ENCODE measurements around the gene DAPK1. TPM values are rescaled to one million over a fixed set of nuclear protein-coding genes. Genes with fewer than 3 reads are reported as not detected.

DAPK1 gene
- total and polyA plus RNA-seq, 10 of the 15 experiments (the other 5 are each of a cell fraction or from before 2014, with no cell fraction given) = 8.2 to 94.7 (median 51.6) TPM

DNA sequence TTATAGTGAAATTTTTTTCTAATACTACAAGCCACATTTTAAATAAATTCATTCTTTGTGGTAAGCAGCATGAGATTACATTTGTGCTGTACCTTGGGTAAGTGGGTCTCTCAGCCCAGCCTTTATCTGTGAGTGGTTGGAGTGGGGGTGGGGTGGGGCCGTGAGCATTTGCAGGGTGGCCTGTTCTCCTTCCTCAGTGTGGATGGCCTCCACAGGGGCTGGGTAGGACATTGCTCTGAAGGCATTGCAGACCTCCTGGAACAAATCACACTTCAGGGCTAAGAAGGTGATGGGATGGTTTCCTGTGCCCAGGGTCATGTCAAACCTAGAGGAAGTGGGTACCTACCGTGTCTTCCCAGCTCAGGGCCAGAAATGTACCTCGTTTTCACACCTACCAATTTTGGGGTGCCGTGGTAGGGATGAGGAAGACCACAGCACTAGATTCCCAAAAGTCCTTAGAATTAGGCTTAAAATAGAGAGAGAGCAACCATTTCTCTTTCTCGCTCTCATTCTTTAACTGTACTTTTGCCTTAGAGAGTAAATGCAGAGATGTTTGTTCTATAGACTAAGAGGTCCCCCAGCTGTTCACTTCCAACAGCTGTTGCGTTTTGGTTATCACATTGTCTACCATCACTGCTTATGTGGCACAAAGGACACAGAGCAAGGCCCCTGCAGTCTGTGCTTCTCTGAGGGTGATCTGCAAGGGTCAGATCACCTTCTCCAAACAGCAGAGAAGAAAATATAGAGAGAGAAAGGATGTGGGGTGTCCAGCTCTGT is 144.9 kb downstream of the DAPK1 start:
- ATAC-seq (no peak), DNase-seq (ENCODE audit: low read depth, low spot score) (no peak), FAIRE-seq (no peak)
- Histone ChIP-seq H2AFZ (ENCODE audit: control insufficient read depth, low read depth, low read length) (no peak overlapping the region), H3K27ac (ENCODE audit: control insufficient read depth, insufficient read depth) (no peak overlapping the region), H3K9me3 (replicated peaks; ENCODE audit: control insufficient read depth, insufficient read depth, low read length) (no peaks in the 10 kb centered on the region), H4K20me1 (ENCODE audit: control insufficient read depth, insufficient read depth) (no peaks in the 10 kb centered on the region), H3K9ac (ENCODE audit: control insufficient read depth, insufficient read depth, low read length) (no peak overlapping the region), H3K4me2 (ENCODE audit: control insufficient read depth, insufficient read depth) (no peak overlapping the region), H3K4me1 (ENCODE audit: control insufficient read depth, insufficient read depth, low read length) (no peaks in the 10 kb centered on the region), H3K36me3 (ENCODE audit: control insufficient read depth in 2 of 2, insufficient read depth in 2 of 2, low read length in 1 of 2) (peaks cover 8 to 27% of the 10 kb centered on the region in 2 experiments), H3K79me2 (ENCODE audit: control insufficient read depth, insufficient read depth, low read length) (no peaks in the 10 kb centered on the region), H3K27me3 (replicated peaks in 1 of 2; ENCODE audit: control insufficient read depth in 2 of 2, insufficient read depth in 2 of 2, low read length in 1 of 2) (no peaks in the 10 kb centered on the region), H3K4me3 (no peak overlapping the region)
- ChIA-PET RAD21 (ENCODE audit: unreplicated experiment) (interaction anchor here (1.0 kb wide), 1 partner anchor 170 kb away, joined by 3 read pairs; no protein-coding TSS in a partner anchor), SMC1A (ENCODE audit: uncharacterized antibody, unreplicated experiment) (interaction anchor here (0.6 to 1.4 kb wide), 3 partner anchors 20 to 980 kb away, joined by 3 to 4 read pairs (median 3); no protein-coding TSS in a partner anchor), CTCF (interaction anchor here (0.9 kb wide), 1 partner anchor 20 kb away, joined by 3 read pairs; no protein-coding TSS in a partner anchor), POLR2A (no interaction called here)
- TF ChIP-seq EGR1 (IDR thresholded peaks at IDR 0.05; ENCODE audit: borderline replicate concordance in 1 of 2, low read depth in 2 of 2, low read length in 2 of 2) (no peak), HCFC1 (IDR thresholded peaks at IDR 0.05; ENCODE audit: low read length) (no peak), RAD21 (IDR thresholded peaks at IDR 0.05; ENCODE audit: insufficient read depth, low read depth, low read length) (peak; percentile 42; the same call in 1 of the 2 replicates), PRDM15 (CRISPR knock-in tag; IDR thresholded peaks at IDR 0.05) (no peak), SMARCA5 (IDR thresholded peaks at IDR 0.05) (no peak)
- TF ChIP-seq, protein P1, sequence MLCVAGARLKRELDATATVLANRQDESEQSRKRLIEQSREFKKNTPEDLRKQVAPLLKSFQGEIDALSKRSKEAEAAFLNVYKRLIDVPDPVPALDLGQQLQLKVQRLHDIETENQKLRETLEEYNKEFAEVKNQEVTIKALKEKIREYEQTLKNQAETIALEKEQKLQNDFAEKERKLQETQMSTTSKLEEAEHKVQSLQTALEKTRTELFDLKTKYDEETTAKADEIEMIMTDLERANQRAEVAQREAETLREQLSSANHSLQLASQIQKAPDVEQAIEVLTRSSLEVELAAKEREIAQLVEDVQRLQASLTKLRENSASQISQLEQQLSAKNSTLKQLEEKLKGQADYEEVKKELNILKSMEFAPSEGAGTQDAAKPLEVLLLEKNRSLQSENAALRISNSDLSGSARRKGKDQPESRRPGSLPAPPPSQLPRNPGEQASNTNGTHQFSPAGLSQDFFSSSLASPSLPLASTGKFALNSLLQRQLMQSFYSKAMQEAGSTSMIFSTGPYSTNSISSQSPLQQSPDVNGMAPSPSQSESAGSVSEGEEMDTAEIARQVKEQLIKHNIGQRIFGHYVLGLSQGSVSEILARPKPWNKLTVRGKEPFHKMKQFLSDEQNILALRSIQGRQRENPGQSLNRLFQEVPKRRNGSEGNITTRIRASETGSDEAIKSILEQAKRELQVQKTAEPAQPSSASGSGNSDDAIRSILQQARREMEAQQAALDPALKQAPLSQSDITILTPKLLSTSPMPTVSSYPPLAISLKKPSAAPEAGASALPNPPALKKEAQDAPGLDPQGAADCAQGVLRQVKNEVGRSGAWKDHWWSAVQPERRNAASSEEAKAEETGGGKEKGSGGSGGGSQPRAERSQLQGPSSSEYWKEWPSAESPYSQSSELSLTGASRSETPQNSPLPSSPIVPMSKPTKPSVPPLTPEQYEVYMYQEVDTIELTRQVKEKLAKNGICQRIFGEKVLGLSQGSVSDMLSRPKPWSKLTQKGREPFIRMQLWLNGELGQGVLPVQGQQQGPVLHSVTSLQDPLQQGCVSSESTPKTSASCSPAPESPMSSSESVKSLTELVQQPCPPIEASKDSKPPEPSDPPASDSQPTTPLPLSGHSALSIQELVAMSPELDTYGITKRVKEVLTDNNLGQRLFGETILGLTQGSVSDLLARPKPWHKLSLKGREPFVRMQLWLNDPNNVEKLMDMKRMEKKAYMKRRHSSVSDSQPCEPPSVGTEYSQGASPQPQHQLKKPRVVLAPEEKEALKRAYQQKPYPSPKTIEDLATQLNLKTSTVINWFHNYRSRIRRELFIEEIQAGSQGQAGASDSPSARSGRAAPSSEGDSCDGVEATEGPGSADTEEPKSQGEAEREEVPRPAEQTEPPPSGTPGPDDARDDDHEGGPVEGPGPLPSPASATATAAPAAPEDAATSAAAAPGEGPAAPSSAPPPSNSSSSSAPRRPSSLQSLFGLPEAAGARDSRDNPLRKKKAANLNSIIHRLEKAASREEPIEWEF (IDR thresholded peaks at IDR 0.05; ENCODE audit: insufficient replicate concordance, low read depth, low read length) = no peak
- TF ChIP-seq, protein P2, sequence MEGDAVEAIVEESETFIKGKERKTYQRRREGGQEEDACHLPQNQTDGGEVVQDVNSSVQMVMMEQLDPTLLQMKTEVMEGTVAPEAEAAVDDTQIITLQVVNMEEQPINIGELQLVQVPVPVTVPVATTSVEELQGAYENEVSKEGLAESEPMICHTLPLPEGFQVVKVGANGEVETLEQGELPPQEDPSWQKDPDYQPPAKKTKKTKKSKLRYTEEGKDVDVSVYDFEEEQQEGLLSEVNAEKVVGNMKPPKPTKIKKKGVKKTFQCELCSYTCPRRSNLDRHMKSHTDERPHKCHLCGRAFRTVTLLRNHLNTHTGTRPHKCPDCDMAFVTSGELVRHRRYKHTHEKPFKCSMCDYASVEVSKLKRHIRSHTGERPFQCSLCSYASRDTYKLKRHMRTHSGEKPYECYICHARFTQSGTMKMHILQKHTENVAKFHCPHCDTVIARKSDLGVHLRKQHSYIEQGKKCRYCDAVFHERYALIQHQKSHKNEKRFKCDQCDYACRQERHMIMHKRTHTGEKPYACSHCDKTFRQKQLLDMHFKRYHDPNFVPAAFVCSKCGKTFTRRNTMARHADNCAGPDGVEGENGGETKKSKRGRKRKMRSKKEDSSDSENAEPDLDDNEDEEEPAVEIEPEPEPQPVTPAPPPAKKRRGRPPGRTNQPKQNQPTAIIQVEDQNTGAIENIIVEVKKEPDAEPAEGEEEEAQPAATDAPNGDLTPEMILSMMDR (IDR thresholded peaks at IDR 0.05 in 2 of 3, conservative IDR thresholded peaks at IDR 0.05 in 1 of 3; ENCODE audit: control insufficient read depth in 2 of 3, extremely low read depth in 1 of 3, insufficient read depth in 1 of 3, low read depth in 3 of 3, low read length in 3 of 3) = peak in 1 of 3 experiments; percentile 20; a peak in 1 of 6 replicates
- intact Hi-C loops (cut with micrococcal nuclease; ENCODE audit: unreplicated experiment) (no loop called here), in situ Hi-C loops (cut with MboI) (no loop called here)
- WGBS (ENCODE audit: insufficient coverage, insufficient replicate concordance, low lambda C conversion rate, missing lambda C conversion rate) = 58% methylated on average over 6 of the region's 6 CpGs
- no TSS peak for BruUV-seq (replicated peaks)
